Hematopoietic multipotent progenitor cell treated with erythropoietin and hydrocortisone succinate and interleukin-3 and kit ligand, for 4 days (in vitro differentiated cells): ENCODE data around the gene ZNF827.

Source experiments
- DNase-seq: peaks from one replicate; pipeline ENCODE4 v3.0.0-alpha.2; 2015

Gene ZNF827

GRCh38 chr4:145736241-145736831 lies 202.3 kb downstream of the ZNF827 start:
- DNase-seq: no peak

DNA sequence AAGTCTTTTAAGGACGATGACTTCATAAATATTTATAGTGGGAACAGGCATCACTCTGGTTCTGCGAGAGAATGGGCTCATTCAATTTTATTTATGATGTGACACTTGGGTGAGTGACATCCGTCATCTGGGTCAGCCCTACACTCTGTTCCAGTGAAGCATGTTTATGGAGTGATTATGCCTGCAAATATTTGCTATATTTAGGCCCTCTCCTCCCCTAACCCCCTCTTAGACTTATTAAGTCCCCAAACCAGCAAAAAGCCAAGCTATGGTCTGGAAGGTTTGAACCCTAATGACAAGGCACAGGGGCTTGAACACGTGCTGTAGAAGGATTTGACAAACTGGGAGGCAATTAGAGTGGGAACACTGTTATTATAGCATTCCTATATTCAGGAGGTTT lies 202.8 kb downstream of the ZNF827 start:
- no peak for DNase-seq

GRCh38 chr4:145735347-145735675 lies 203.3 kb downstream of the ZNF827 start:
- no peak for DNase-seq

GRCh38 chr4:145734576-145735346 lies 203.9 kb downstream of the ZNF827 start:
- no peak for DNase-seq

DNA sequence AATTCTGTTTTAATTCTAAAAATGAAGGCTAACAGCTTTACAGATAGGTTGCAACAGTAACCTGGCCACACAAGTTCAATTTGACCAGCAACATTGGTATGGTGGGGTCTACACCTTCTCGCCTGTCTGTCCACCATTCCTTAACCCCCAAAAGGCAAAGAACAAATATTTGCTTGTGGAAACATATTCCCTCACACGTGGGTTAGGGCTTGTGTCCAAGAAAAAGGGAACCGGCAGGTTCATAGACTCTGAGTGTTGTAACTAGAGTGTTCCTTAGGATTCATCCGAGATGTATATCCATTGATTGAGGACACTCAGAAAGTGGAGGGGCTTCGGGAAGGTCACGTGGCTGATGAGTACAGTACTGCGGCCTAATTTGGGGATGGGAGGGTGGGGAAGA lies 204.6 kb downstream of the ZNF827 start:
- DNase-seq: no peak

- peak; percentile 96 for DNase-seq
These were observed 205.4 kb downstream of the ZNF827 start for GRCh38 chr4:145732895-145733880.

DNA sequence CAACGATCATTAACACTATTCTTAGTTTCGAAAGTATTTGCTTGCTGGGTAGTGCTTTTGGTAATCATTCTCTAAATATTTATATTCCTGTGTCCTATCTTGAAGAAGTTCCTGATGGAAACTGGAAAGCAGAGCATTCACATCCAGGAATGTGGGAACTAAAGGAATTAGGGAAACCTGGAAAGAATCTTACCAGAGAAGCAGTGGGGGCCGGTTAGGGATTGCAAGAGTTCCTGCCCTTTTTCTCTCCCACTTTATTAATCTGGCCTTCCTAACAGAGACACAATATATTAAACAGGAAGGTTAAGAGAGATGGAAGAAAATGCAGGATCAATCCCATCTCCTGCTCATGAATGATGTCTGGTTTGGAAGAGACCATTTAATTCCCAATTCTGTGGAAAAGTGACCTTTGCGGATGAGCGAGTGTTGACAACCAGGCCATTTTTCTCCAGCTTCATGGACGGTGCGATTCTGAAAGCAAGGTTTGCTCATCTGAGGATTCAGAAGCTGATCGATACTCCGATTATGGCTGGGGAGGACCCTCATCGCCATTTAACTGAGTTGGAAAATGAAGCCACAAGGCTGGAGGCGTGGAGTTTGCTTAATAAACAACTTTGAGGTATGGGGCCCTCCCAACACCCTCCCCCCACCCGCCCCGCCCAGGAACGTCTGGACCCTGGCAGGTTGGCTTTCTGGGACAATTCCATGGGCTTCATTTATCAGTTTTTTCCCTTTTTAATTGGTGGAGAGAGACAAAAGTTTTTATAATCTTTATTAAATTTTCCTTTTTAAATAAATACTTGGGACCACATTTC lies 206.4 kb downstream of the ZNF827 start:
- peak; percentile 7 for DNase-seq

DNA sequence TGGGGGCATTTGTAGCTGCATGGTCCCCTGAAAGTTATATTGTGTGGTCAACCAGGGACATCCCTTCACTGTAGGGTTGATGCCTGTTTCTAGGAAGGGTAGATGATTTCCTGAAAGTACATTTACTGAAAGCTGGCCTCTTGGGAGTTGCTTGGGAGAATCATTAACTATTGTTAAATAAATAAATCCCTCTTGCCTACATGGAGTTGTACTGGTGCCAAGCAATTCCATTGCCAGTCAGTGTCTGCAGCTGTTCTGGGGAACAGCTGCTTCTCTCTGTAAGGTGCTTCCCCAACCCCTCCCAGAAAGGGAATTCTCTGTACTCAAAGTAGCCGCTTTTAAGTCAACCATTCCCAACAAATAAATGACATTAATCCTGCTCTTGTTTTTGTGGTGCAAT lies 207.6 kb downstream of the ZNF827 start:
- DNase-seq: no peak

DNA sequence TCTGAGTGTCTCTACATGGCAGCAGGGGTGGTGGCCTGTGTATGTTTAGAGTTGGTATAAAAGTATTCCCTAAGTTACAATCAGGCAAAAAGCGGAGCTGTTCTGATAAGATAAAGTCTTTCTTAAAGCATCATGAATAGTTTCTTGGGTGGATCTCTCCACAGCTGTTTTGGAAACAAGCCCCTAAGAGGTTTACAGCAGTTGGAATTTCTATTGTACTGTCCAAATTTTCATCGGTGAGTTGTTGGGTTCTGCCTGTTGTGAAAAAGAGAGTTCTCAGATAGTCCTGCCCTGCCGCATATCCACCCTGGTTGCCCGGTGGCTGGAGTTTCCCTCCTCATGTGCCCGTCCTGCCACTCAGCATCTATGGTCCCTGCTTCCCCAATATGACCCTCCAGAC lies 208.6 kb downstream of the ZNF827 start:
- no peak for DNase-seq

DNA sequence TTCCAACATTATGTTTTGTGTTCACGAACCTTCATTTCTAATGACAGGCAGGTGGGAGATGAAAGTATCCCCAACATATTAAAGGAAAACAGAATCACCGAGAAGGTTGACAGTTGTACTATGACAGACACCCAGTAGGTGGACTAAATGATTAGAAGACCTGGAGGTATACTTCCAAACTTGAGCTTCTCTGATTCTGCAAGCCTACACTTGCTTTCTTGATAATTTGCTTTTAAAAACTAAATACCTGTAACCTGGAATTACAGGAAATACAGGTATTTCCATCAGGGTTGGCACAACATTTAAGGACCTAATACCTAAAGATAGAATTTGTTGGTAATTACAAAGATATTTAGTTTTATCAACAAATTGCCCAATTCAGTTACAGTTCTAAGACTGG lies 215.3 kb downstream of the ZNF827 start:
- DNase-seq: no peak

GRCh38 chr4:145722561-145722960 lies 216.1 kb downstream of the ZNF827 start:
- peak; percentile 44 for DNase-seq

GRCh38 chr4:145720656-145721055 lies 218.0 kb downstream of the ZNF827 start:
- DNase-seq: no peak

GRCh38 chr4:145719752-145720624 lies 218.6 kb downstream of the ZNF827 start:
- DNase-seq: no peak

DNA sequence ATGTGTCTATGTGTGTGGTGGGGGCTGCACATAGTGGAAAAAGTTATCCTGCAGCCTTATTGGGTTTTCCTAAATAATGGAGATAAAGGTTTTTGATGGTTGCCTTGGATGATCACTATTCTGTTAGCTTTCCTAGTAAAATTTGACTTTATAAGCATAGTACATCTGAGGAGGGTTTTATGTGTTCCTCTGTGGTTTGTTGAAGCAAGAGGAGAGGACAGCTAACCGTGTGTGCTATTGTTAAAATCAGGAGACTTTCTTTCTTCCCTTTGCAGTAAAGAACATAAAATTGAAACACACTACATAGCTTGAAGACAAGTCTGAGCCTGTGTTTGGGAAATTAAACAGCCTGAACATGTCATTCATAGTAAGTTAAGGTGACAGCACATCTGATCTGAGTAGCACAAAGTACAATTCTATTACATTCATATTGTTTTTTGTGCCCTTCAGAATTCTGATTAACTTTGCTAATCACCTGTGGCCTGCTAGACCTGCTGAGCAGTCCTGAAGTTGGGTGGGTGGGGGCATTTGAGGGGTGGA lies 221.9 kb downstream of the ZNF827 start:
- DNase-seq: no peak

DNA sequence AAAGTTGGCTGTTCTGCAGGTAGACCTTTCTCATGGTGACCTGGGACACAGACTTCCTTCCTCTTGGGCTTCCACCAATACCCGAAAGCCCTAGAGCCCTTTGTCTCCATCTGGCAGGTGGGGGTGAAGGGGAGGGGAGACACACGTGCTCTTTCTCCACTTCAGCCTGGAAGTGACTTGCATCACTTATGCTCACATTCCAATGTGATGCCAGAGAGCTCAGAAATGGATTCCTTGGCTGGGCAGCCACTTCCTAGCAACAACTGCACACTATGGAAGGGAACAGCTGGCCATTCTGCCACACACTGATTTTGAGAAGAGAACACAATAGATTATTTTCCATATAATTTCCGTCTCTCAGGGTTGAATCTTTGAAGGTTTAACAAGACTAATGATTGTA lies 222.4 kb downstream of the ZNF827 start:
- DNase-seq: no peak

DNA sequence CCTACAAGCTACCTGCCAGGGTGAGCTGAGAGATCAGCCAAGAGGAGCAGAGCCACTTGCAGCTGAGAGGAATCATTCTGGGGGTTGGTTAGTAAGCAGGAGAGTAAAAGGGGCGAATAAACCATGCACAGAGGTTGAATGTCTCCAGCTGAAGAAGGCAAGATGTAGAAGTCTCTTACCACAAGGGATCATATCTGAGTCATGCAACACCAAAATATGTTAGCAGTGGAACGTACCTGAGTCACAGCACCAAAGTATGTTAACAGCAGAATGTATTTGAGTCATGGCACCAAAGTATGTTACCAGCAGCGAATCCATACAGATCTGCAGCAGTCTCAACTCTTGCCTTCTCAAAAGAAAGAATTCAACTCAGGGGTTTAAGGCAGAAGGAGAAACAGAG lies 228.8 kb downstream of the ZNF827 start:
- DNase-seq: no peak

- DNase-seq: no peak
These were observed 229.3 kb downstream of the ZNF827 start for GRCh38 chr4:145709336-145709735.
